Measurements from ENCODE around the gene TEX264. TPM values are rescaled to one million over a fixed set of nuclear protein-coding genes. Genes with fewer than 3 reads are reported as not detected.
"Not testable (repeated sequence)": the region's sequence is repeated elsewhere in the genome, so short reads cannot be mapped to it uniquely, and the experiment has no call there.

The TEX264 gene
- total RNA-seq, 2 donors from 2014 or later: 27.3 to 50.9 TPM

DNA sequence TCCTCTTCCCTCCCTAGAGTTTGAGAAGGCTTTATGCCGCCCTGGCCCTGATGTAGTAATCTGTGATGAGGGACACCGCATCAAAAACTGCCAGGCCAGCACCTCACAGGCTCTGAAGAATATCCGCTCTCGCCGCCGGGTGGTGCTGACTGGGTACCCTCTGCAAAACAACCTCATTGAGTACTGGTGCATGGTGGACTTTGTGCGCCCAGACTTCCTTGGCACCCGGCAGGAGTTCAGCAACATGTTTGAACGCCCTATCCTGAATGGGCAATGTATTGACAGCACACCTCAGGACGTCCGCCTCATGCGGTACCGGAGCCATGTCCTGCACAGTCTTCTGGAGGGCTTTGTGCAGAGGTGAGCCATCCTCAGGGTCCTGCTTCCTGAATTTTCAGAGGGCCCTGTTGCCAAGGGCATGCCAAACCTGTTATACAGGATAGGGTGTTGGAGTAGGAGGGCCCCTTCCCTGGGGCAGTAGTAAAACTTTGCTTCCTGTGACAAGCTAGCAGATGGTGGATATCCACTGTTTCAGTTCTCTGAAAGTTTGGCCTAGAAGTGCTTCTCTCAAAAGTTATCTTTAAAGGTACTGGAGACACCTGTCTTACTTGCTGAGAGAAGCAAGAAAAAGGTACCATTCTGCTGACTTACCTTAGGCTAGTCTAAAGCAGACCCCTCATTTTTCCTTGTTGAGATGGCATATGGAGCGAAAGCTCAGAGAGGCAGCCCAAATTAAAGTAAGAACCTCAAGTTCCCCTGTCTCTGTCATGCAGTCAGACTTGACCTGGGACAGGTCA is 33.7 kb upstream of the TEX264 start:
- H3K27me3 ChIP-seq (replicated peaks; ENCODE audit: insufficient read depth): no peaks in the 10 kb centered on the region
- no peak for ATAC-seq (ENCODE audit: insufficient number of reproducible peaks, low FRiP score, low read depth)
- no peak overlapping the region for H3K4me3 ChIP-seq
- DNase-seq (ENCODE audit: low spot score): no peak
- H3K4me1 ChIP-seq (ENCODE audit: control insufficient read depth in 1 of 2, low read depth in 2 of 2): no peaks in the 10 kb centered on the region
- TF ChIP-seq, protein P1, sequence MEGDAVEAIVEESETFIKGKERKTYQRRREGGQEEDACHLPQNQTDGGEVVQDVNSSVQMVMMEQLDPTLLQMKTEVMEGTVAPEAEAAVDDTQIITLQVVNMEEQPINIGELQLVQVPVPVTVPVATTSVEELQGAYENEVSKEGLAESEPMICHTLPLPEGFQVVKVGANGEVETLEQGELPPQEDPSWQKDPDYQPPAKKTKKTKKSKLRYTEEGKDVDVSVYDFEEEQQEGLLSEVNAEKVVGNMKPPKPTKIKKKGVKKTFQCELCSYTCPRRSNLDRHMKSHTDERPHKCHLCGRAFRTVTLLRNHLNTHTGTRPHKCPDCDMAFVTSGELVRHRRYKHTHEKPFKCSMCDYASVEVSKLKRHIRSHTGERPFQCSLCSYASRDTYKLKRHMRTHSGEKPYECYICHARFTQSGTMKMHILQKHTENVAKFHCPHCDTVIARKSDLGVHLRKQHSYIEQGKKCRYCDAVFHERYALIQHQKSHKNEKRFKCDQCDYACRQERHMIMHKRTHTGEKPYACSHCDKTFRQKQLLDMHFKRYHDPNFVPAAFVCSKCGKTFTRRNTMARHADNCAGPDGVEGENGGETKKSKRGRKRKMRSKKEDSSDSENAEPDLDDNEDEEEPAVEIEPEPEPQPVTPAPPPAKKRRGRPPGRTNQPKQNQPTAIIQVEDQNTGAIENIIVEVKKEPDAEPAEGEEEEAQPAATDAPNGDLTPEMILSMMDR (IDR thresholded peaks at IDR 0.05): no peak
- no peaks in the 10 kb centered on the region for H3K9me3 ChIP-seq
- no peak overlapping the region for H3K27ac ChIP-seq
- peaks cover 81% of the 10 kb centered on the region for H3K36me3 ChIP-seq

DNA sequence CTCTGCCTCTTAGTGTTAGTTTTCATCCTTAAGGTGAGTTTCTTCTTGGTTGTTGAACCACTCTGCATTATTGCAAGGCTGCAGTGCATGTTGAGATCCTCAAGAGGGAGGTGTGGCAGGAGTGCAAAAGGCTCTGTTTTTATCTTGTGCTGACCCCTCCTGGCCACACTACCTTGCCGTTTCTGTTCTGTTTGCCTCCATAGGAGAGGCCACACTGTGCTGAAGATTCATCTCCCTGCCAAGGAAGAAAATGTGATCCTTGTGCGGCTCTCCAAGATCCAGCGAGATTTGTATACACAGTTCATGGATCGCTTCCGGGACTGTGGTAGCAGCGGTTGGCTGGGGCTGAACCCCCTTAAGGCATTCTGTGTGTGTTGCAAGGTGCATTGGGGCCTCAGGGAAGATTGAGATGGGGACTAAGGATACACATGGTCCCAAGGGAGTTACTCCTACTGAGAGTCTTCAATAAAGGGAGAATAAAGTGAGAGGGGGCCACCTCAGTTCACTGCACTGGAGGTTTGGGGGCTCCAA is 33.0 kb upstream of the TEX264 start:
- Histone ChIP-seq H3K36me3 (peaks cover 80% of the 10 kb centered on the region), H3K27ac (no peak overlapping the region), H3K4me3 (no peak overlapping the region), H3K9me3 (no peaks in the 10 kb centered on the region), H3K4me1 (ENCODE audit: control insufficient read depth in 1 of 2, low read depth in 2 of 2) (no peaks in the 10 kb centered on the region), H3K27me3 (replicated peaks; ENCODE audit: insufficient read depth) (no peaks in the 10 kb centered on the region)
- DNase-seq (ENCODE audit: low spot score) (no peak), ATAC-seq (ENCODE audit: insufficient number of reproducible peaks, low FRiP score, low read depth) (no peak)
- TF ChIP-seq, protein P1 (IDR thresholded peaks at IDR 0.05): no peak

DNA sequence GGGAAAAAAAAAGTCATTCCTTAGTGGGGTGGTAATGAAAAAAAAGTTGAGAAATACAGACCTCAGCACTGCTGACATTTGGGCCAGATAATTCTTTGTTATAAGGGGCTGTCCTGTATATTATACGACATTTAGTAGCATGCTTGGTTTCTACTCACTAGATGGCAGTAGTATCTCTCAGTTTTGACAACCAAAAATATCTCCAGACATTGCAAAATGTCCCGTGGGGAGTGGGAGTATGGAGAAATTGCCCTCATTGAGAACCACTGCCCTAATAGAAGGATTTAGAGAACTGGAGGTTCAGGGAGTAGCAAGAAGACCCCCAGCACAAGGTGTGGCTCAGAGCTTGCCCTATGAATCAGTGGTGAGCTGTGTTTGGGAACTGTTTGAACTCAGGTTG is 28.6 kb upstream of the TEX264 start:
- no peaks in the 10 kb centered on the region for H3K9me3 ChIP-seq
- ATAC-seq (ENCODE audit: insufficient number of reproducible peaks, low FRiP score, low read depth): no peak
- no peak overlapping the region for H3K4me3 ChIP-seq
- TF ChIP-seq, protein P1 (IDR thresholded peaks at IDR 0.05): no peak
- H3K27me3 ChIP-seq (replicated peaks; ENCODE audit: insufficient read depth): no peaks in the 10 kb centered on the region
- no peak overlapping the region for H3K27ac ChIP-seq
- DNase-seq (ENCODE audit: low spot score): no peak
- peaks cover 84% of the 10 kb centered on the region for H3K36me3 ChIP-seq
- no peaks in the 10 kb centered on the region for H3K4me1 ChIP-seq (ENCODE audit: control insufficient read depth in 1 of 2, low read depth in 2 of 2)

DNA sequence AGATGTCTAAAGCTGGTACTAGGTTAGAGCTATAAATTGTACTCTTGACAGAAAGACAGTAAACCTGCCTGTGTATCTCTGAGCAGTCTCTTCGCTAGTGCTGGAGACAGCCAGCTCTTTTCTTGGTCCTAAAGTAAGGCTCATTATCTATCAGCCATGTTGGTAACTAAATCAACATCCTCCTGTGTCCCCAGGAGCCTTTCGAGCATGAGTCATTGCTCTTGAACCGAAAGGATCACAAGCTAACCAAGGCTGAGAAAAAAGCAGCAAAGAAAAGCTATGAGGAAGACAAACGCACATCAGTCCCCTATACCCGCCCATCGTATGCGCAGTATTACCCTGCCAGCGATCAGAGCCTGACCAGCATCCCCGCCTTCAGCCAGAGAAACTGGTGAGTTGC is 25.0 kb upstream of the TEX264 start:
- no peaks in the 10 kb centered on the region for H3K4me1 ChIP-seq (ENCODE audit: control insufficient read depth in 1 of 2, low read depth in 2 of 2)
- no peak overlapping the region for H3K27ac ChIP-seq
- H3K36me3 ChIP-seq: peaks cover 62% of the 10 kb centered on the region
- DNase-seq (ENCODE audit: low spot score): no peak
- no peak for ATAC-seq (ENCODE audit: insufficient number of reproducible peaks, low FRiP score, low read depth)
- no peaks in the 10 kb centered on the region for H3K9me3 ChIP-seq
- H3K27me3 ChIP-seq (replicated peaks; ENCODE audit: insufficient read depth): no peaks in the 10 kb centered on the region
- TF ChIP-seq, protein P1 (IDR thresholded peaks at IDR 0.05): no peak
- no peak overlapping the region for H3K4me3 ChIP-seq

DNA sequence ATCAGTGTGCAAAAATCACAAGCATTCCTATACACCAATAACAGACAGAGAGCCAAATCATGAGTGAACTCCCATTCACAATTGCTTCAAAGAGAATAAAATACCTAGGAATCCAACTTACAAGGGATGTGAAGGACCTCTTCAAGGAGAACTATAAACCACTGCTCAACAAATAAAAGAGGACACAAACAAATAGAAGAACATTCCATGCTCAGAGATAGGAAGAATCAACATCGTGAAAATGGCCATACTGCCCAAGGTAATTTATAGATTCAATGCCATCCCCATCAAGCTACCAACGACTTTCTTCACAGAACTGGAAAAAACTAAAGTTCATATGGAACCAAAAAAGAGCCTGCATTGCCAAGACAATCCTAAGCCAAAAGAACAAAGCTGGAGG is 18.9 kb upstream of the TEX264 start:
- H3K27ac ChIP-seq; H3K4me1 ChIP-seq (ENCODE audit: control insufficient read depth in 1 of 2, low read depth in 2 of 2); H3K9me3 ChIP-seq; DNase-seq (ENCODE audit: low spot score); H3K4me3 ChIP-seq; ATAC-seq (ENCODE audit: insufficient number of reproducible peaks, low FRiP score, low read depth); H3K27me3 ChIP-seq (replicated peaks; ENCODE audit: insufficient read depth): not testable (repeated sequence)
- peaks cover 13% of the 10 kb centered on the region for H3K36me3 ChIP-seq

DNA sequence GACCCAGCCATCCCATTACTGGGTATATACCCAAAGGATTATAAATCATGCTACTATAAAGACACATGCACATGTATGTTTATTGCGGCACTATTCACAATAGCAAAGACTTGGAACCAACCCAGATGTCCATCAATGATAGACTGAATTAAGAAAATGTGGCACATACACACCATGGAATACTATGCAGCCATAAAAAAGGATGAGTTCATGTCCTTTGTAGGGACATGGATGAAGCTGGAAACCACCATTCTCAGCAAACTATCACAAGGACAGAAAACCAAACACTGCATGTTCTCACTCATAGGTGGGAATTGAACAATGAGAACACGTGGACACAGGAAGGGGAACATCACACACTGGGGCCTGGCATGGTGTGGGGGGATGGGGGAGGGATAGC is 17.6 kb upstream of the TEX264 start:
- H3K4me3 ChIP-seq; H3K4me1 ChIP-seq (ENCODE audit: control insufficient read depth in 1 of 2, low read depth in 2 of 2); H3K27ac ChIP-seq; ATAC-seq (ENCODE audit: insufficient number of reproducible peaks, low FRiP score, low read depth); DNase-seq (ENCODE audit: low spot score); H3K27me3 ChIP-seq (replicated peaks; ENCODE audit: insufficient read depth); H3K9me3 ChIP-seq; H3K36me3 ChIP-seq: not testable (repeated sequence)

Data from thoracic aorta (tissue), 2 donors.